Melanocyte of skin (primary cell): ENCODE data around the gene SFMBT1. TPM values are rescaled to one million over a fixed set of nuclear protein-coding genes. Genes with fewer than 3 reads are reported as not detected.

ENCODE experiments used
- total RNA-seq, 2 donors: library from RNA; depleted of rRNA; stranded (reverse); fragments of >200 nt; gene quantifications; 2 replicates each; pipeline ENCODE4 v1.2.3, GENCODE V29; 2012

SFMBT1 gene, protein sequence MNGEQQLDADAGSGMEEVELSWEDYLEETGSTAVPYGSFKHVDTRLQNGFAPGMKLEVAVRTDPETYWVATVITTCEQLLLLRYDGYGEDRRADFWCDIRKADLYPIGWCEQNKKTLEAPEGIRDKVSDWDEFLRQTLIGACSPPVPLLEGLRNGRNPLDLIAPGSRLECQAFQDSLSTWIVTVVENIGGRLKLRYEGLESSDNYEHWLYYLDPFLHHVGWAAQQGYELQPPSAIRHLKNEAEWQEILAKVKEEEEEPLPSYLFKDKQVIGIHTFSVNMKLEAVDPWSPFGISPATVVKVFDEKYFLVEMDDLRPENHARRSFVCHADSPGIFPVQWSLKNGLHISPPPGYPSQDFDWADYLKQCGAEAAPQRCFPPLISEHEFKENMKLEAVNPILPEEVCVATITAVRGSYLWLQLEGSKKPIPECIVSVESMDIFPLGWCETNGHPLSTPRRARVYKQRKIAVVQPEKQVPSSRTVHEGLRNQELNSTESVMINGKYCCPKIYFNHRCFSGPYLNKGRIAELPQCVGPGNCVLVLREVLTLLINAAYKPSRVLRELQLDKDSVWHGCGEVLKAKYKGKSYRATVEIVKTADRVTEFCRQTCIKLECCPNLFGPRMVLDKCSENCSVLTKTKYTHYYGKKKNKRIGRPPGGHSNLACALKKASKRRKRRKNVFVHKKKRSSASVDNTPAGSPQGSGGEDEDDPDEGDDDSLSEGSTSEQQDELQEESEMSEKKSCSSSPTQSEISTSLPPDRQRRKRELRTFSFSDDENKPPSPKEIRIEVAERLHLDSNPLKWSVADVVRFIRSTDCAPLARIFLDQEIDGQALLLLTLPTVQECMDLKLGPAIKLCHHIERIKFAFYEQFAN
- 10 to 100 TPM; 12.4 to 14.7 TPM for total RNA-seq

DNA sequence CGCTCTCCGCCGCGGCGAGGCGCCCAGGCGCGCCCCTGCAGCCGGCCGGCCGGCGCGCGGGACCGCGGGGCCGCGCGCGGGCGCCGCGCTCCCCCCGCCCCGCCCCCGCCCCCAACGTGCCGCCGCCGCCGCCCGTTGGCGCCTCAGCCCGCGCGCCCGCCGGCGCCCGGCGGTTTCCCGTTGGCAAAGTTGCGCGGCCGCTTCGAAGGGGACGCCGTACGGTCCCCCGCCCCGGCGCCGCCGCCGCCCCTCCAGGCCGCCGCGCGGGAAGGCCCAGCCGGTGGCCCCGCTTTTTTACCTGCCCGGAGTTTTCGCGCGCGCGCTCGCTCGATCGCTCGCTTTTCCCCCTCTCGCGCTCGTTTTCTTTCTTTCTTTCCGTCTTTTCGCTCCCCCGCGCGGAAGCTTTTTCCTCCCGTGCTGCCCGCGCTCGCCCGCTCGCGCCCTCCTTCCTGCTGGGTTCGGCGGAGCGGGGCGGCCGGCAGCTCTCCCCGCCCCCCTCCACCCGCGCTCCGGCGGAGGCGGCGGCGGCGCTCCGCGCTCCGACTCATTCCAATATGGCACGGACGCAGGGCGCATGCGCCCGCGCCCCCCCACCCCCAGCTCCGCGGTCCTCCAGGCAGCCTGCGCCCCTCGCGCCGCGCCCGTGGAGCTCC is at the start of gene SFMBT1:
SFMBT1 (minus strand) TSS at position 556 of the 653 bp plus-strand sequence. CDS start 76,945 bp downstream, outside the sequence.

DNA sequence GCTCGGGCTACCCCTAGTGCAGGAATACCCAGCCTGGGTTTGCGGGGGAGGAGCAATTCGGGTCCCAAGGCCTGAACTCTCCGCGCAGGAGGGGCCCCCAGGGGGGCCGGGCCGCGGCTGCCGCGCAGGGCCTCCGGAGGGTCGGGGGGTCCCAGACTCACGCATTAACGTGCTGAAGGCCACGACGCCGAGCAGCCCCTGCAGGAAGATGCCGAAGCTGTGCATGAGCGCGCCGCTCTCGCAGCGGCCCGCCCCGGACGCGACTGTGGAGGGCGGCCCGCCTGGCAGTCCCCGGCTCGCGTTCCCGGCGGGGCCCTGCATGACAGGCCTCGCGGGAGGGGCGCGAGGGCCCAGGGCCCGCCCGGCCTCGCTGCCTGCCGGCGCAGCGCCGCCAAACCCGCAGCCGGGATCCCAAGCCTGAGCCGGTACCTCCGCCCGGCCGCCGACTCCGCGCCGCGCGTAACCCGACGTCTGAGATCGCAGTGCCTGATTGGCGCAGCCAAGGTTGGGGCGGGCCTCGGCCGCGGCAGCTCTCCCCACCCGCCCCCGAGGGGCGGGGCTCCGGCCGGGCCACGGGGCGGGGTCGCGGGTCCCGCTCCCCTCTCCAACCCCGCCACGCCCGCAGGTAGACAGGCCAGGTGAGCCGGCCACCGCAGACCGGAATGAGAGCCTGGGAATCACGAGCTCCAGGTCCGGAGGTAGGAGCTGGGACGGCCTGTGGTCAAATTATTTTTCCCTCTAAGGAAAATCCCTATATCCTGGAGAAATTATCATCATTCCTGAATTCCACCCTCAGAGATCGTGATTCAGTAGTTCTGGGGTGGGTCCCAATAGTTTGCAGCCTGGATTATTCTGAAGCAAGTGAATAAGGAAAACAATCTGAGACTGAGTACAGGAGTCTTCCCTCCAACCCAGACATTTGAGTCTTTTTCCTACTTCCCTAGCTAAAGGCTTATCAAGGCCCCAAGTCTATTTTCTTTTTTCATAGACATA is 148.4 kb downstream of the SFMBT1 start, which contains the start of gene STIMATE:
STIMATE (minus strand) TSS at position 419 of the 993 bp plus-strand sequence; CDS start at position 321, 98 bp downstream.

Other genes with a start within 250 kb of the SFMBT1 start
- gene ITIH4, start 215.4 kb downstream of the SFMBT1 start, total RNA-seq, result 1 to 10 TPM; 2.7 to 4.1 TPM
- under 1 TPM in 1 of 2 donors, not detected in 1; 0.33 TPM for gene MUSTN1, start 211.1 kb downstream of the SFMBT1 start, total RNA-seq
- gene STIMATE, start 148.5 kb downstream of the SFMBT1 start, total RNA-seq, result 10 to 100 TPM; 13.8 to 14.3 TPM
- gene RFT1, start 84.4 kb upstream of the SFMBT1 start, total RNA-seq, result 10 to 100 TPM in 1 of 2 donors, 1 to 10 TPM in 1; 10.0 to 11.7 TPM
- 10 to 100 TPM in 1 of 2 donors, 1 to 10 TPM in 1; 4.8 to 12.0 TPM for gene PRKCD, start 115.1 kb upstream of the SFMBT1 start, total RNA-seq
- 100 to 1,000 TPM; 487 to 696 TPM for gene TKT, start 209.9 kb upstream of the SFMBT1 start, total RNA-seq